Camera-type eye (tissue), 1 donor: Measurements from ENCODE around the gene PRR20G. TPM values are rescaled to one million over a fixed set of nuclear protein-coding genes. Genes with fewer than 3 reads are reported as not detected.

ENCODE experiments used
- total RNA-seq: library from RNA; depleted of rRNA; stranded (reverse); fragments of >200 nt; gene quantifications from one replicate; pipeline ENCODE4 v1.2.3, GENCODE V29; 2014

PRR20G gene
- total RNA-seq, result not detected

GRCh38 chr3:127287840-127288239 is at the start of gene PRR20G:
TSS of gene PRR20G (minus strand) at chr3:127288046. CDS start at chr3:127287365, 681 bp downstream.

Other genes starting within 250 kb of the PRR20G start
- gene PRR23E, start 94.9 kb downstream of the PRR20G start, total RNA-seq, result not detected